A673 (cell line): ENCODE data around the gene SYCE1. TPM values are rescaled to one million over a fixed set of nuclear protein-coding genes. Genes with fewer than 3 reads are reported as not detected.

Experiments
- BruUV-seq: library from RNA; stranded (reverse); fragments of 400-500 nt; replicated peaks from 2 replicates; lab custom pipeline; 2021; lab: Mats Ljungman, UMichigan
- CTCF ChIA-PET: fragments of 300-600 bp; sonication (Branson Sonifier 250); formaldehyde crosslinking; loops from one replicate; lab custom pipeline; 2022; ENCODE audit warnings: antibody characterized with exemption; lab: Charles Lee
- POLR2A ChIA-PET: fragments of 300-600 bp; sonication (Branson Sonifier 250); formaldehyde crosslinking; loops from one replicate; lab custom pipeline; 2022; ENCODE audit warnings: antibody characterized with exemption; ENCODE audit not compliant: low non-redundant PET; lab: Charles Lee
- DNase-seq: peaks from one replicate; pipeline ENCODE4 v3.0.0-alpha.2; 2015; ENCODE audit warnings: low spot score
- H3K27ac ChIP-seq: fragments of 200-600 bp; sonication (generic); 2 replicates; pipeline ENCODE4 v1.5.1; 2016; ENCODE audit warnings: mixed run types, low read depth, mild to moderate bottlenecking, mixed read lengths, antibody characterized with exemption, low read length; ENCODE audit not compliant: poor library complexity, severe bottlenecking
- H3K27me3 ChIP-seq: fragments of 200-600 bp; sonication (generic); replicated peaks from 2 replicates; pipeline ENCODE4 v1.6.1; 2017; ENCODE audit warnings: mixed run types, low read depth, mild to moderate bottlenecking, mixed read lengths, antibody characterized with exemption, low read length; ENCODE audit not compliant: insufficient read depth, poor library complexity
- H3K36me3 ChIP-seq: fragments of 200-600 bp; sonication (generic); 2 replicates; pipeline ENCODE4 v1.6.1; 2016; ENCODE audit warnings: mixed run types, mild to moderate bottlenecking, mixed read lengths, antibody characterized with exemption, low read length; ENCODE audit not compliant: insufficient read depth, poor library complexity, severe bottlenecking
- H3K4me1 ChIP-seq: fragments of 200-600 bp; sonication (generic); 2 replicates; pipeline ENCODE4 v1.6.1; 2017; ENCODE audit warnings: mixed run types, mild to moderate bottlenecking, mixed read lengths, antibody characterized with exemption, low read length; ENCODE audit not compliant: insufficient read depth, poor library complexity, severe bottlenecking
- H3K4me3 ChIP-seq: fragments of 200-600 bp; sonication (generic); 2 replicates; pipeline ENCODE4 v1.5.1; 2016; ENCODE audit warnings: low read depth, mixed run types, mild to moderate bottlenecking, mixed read lengths, low read length; ENCODE audit not compliant: poor library complexity, severe bottlenecking
- H3K9me3 ChIP-seq: fragments of 200-600 bp; sonication (generic); 2 replicates; pipeline ENCODE4 v1.6.1; 2016; ENCODE audit warnings: mixed run types, low read depth, mild to moderate bottlenecking, mixed read lengths, antibody characterized with exemption, low read length; ENCODE audit not compliant: poor library complexity, severe bottlenecking
- EZH2 ChIP-seq: fragments of 200-600 bp; sonication (generic); IDR thresholded peaks from 2 replicates; pipeline ENCODE4 v1.6.1; 2017; ENCODE audit warnings: borderline replicate concordance, low read depth, mild to moderate bottlenecking, mixed read lengths, antibody characterized with exemption, low read length; ENCODE audit not compliant: poor library complexity, severe bottlenecking
- intact Hi-C: fragments of 100-400 bp; cut with micrococcal nuclease; formaldehyde crosslinking; loops from one replicate; pipeline ENCODE4 v1.10.0; 2022; ENCODE audit not compliant: unreplicated experiment
- total RNA-seq: library from RNA; stranded (reverse); gene quantifications from 2 replicates; pipeline ENCODE4 v1.2.3, GENCODE V29; 2021
- TF ChIP-seq, protein P1 (sequence below): fragments of 300-800, 200-600 bp; sonication (generic); conservative IDR thresholded peaks from 2 replicates; pipeline ENCODE4 v1.5.1; 2017; ENCODE audit warnings: low read depth, mild to moderate bottlenecking, antibody characterized with exemption, low read length, moderate library complexity, mixed read lengths

The SYCE1 gene
- total RNA-seq, 1 experiment from 2014 or later: not detected

DNA sequence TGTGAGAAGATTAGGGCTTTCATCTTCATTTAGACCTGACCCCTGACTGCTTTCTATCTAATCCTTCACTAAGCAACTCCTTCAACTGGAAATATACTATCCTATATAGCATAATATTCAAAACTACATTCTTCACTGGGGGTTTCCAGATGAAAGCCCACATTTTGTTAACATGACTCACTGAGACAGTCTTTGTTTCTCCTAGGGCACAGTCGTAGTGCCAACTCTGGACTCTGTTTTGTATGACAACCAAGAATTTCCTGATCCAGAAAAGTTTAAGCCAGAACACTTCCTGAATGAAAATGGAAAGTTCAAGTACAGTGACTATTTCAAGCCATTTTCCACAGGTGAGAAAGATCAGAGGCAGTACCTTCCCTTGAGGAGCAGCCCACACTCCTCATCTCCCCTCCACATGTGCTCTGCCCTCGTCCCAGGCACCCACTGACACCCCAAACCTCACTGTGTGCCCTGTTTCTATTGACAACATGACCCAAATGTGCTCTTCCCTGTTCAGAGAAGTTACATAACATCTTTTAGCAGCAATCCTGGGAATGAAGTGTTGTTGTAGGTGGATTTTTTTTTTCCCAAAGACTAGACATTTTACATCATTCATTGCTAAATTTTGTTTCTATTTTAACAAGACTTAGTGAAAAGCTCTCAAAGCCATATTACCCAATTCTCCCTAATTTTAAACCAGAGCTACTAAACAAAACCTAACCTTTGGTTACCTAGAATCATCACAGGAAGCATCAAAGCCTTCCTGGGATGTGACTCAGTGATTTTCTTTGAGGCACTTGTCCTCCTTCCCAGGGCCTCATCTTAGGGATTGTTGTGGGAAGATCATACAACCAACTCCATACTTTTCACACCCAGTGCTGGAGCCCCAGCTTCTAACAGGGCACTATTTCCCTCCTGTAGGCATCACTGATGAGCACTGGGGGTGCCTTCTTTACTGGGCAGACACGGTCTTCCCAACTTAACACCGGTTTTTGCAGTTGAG, 27.5 kb downstream of the SYCE1 start:
- POLR2A ChIA-PET: no interaction called here
- no peak for TF ChIP-seq EZH2
- TF ChIP-seq, protein P1, sequence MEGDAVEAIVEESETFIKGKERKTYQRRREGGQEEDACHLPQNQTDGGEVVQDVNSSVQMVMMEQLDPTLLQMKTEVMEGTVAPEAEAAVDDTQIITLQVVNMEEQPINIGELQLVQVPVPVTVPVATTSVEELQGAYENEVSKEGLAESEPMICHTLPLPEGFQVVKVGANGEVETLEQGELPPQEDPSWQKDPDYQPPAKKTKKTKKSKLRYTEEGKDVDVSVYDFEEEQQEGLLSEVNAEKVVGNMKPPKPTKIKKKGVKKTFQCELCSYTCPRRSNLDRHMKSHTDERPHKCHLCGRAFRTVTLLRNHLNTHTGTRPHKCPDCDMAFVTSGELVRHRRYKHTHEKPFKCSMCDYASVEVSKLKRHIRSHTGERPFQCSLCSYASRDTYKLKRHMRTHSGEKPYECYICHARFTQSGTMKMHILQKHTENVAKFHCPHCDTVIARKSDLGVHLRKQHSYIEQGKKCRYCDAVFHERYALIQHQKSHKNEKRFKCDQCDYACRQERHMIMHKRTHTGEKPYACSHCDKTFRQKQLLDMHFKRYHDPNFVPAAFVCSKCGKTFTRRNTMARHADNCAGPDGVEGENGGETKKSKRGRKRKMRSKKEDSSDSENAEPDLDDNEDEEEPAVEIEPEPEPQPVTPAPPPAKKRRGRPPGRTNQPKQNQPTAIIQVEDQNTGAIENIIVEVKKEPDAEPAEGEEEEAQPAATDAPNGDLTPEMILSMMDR: no peak
- no peak overlapping the region for H3K27ac ChIP-seq
- H3K4me3 ChIP-seq: no peak overlapping the region
- H3K36me3 ChIP-seq: no peaks in the 10 kb centered on the region
- H3K9me3 ChIP-seq: no peaks in the 10 kb centered on the region
- H3K4me1 ChIP-seq: no peaks in the 10 kb centered on the region
- intact Hi-C loops: no loop called here
- no peak for DNase-seq
- peaks cover 12% of the 10 kb centered on the region for H3K27me3 ChIP-seq
- CTCF ChIA-PET: no interaction called here
- BruUV-seq: no TSS peak

DNA sequence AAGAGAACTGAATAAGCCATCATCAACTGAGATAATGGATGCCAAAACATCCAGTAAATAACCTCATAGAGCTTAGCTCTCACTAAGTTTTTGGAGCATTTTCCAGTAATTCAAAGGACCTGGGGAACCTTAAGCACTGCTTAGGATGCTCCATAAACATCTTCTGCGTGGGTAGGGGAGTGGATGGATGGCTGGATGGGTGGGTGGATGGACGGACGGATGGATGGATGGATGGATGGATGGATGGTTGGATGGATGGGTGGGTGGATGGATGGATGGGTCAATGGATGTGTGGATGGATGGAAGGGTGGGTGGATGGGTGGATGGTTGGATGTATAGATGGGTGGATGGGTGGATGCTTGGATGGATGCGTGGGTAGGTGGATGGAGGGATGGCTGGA, 29.2 kb downstream of the SYCE1 start:
- no TSS peak for BruUV-seq
- no peak for TF ChIP-seq EZH2
- TF ChIP-seq, protein P1: no peak
- no peaks in the 10 kb centered on the region for H3K4me1 ChIP-seq
- intact Hi-C loops: no loop called here
- H3K9me3 ChIP-seq: no peaks in the 10 kb centered on the region
- no peaks in the 10 kb centered on the region for H3K36me3 ChIP-seq
- no peak overlapping the region for H3K27ac ChIP-seq
- H3K4me3 ChIP-seq: no peak overlapping the region
- ChIA-PET POLR2A (no interaction called here), CTCF (no interaction called here)
- H3K27me3 ChIP-seq: peaks cover 26% of the 10 kb centered on the region
- no peak for DNase-seq

DNA sequence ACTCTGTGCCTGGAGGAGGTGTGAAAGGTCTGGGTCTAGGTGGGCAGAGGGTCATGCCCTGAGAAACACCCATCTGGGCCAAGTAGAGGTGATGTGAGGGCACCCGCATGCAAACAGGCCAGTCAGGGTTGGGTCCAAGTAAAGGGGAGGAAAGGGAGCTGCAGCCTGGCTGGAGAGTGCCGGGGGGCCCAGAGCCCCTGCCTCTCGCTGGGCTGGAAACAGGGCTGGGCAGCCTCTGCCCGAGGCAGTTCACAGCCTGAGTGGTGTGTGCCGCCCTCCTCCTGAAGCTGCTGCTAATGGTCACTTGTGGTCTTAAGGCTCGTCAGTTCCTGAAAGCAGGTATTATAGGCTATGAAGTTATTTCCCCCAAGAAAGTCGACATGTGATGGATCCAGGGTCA, 31.0 kb downstream of the SYCE1 start:
- CTCF ChIA-PET: no interaction called here
- Histone ChIP-seq H3K27ac (no peak overlapping the region), H3K27me3 (peaks cover 38% of the 10 kb centered on the region), H3K36me3 (no peaks in the 10 kb centered on the region), H3K9me3 (no peaks in the 10 kb centered on the region), H3K4me3 (no peak overlapping the region), H3K4me1 (no peaks in the 10 kb centered on the region)
- BruUV-seq: no TSS peak
- TF ChIP-seq, protein P1: no peak
- no peak for TF ChIP-seq EZH2
- no peak for DNase-seq
- intact Hi-C loops: no loop called here
- POLR2A ChIA-PET: no interaction called here
